GM21390 (cell line): Measurements from ENCODE around the gene EHMT1.

ENCODE experiments used
- ATAC-seq: cut with Tn5 transposase; IDR thresholded peaks from one replicate; pipeline ENCODE4 v1.9.1; 2021; ENCODE audit not compliant: unreplicated experiment

EHMT1 gene

DNA sequence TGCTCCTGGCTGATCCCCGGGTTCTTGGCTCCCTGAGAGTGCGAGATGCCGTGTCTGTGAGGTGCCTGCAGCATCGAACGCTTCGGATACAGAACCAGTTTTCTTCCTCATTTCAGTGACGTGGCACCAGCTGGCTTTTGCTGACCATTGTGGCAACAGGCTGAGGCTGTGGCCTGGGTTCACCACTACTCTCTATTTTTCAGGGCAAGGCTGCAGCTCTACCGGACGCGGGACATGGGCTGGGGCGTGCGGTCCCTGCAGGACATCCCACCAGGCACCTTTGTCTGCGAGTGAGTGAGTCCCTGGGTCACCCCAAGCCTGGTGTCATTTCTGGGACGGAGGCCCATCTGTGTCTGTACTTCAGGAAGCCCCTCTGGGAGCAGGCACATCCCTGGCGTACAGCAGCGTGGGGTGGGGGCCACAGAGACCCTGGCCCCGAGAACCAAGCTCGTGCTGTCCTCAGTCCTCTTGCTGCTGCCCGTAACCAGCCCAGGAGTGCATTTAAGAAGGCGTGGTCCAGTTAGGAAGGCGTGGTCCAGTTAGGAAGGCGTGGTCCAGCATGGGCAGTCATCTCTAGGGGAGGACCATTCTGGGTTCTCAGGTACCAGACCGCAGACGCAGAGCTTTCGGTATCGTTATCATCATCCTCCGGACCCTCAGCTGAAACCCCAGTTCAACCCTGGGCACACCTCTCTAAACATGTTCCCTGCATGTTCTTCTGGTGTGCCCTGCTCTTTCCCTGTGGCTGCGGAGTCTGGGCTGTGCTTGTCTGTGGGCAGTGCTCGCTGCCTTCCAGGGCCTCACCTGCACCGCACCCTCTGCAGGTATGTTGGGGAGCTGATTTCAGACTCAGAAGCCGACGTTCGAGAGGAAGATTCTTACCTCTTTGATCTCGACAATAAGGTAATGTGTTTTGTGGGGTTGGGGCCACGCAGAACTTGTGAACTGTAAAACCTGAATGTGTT, 198.7 kb downstream of the EHMT1 start:
- ATAC-seq: no peak

DNA sequence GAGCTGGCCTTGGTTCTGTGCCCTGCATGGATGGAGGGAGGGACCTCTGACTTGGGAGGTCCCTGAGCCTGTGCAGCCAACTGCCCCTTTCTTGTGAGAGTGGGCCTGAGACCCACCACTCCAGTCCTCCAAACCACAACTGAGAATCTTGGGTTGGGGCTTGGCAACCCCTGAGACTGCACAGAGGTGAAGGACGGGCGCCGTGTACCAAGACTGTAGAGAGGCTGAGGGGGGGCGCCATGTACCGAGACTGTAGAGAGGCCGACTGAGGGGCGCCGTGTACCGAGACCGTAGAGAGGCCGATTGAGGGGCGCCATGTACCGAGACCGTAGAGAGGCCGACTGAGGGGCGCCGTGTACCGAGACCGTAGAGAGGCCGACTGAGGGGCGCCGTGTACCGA, 199.5 kb downstream of the EHMT1 start:
- no peak for ATAC-seq

DNA sequence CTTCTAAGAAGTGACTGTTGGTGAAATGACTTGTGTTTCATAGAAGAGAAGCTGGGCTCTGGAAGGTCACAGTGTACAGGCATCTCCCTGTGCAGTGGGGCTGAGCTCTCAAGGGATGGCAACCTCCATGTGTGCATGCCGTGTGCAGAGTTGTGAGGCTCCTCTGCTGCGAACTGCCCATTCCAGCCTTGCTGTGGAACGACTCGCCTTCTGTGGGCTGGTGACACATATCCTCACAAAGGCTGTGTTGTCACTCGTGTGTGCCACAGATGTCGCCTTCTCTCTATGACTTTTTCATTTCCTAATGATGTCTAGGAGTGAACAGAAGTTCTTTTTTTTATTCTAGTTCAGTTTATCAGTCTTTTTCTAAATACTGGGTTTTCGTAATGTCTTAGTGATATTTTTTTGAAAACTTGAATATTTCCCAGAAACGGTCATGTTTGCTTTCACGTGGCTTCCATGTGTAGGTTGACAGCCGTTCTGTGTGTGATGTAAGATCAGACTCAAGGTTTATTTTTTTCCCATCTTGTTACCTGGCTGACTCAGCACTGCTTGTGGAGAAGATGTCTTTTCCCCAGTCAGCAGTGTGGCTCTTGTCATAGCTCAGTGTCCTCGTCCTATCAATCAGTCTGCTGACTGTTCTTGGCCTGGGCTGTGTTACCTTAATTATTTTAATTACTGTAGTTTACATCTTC, 201.5 kb downstream of the EHMT1 start:
- ATAC-seq: no peak

DNA sequence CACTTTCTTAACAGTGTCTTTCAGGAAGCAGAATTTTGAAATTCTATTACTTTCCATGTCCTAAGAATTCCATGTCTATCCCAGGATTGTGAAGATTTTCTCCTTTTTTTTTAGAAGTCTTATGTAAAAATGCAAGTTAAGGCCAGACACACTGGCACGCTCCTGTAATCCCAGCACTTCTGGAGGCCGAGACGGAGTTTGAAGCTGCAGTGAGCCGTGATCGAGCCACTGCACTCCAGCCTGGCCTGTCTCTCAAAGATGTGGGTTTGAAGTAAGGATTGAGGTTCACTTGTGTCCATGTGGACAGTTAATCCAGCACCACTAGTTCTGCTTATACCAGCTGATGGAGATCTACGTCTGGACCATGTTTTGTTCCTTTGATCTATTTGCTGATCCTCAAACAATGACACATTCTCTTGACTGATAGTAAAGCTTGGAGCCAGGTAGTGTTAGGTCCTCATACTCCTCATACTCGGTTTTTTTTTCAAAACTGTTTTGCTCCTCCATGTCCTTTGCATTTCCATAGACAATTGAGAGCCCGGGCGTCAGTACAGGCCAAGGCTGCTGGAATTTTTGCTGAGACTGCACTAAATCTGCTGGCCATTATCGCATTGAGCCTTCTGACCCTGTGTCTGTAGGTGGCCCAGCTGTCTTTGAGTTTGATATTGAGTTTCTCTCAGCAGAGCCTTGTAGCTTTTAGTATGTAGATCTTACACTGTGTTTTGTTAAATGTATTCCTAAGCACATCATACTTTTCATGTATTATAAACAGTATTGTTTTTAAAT, 205.4 kb downstream of the EHMT1 start:
- ATAC-seq: no peak

DNA sequence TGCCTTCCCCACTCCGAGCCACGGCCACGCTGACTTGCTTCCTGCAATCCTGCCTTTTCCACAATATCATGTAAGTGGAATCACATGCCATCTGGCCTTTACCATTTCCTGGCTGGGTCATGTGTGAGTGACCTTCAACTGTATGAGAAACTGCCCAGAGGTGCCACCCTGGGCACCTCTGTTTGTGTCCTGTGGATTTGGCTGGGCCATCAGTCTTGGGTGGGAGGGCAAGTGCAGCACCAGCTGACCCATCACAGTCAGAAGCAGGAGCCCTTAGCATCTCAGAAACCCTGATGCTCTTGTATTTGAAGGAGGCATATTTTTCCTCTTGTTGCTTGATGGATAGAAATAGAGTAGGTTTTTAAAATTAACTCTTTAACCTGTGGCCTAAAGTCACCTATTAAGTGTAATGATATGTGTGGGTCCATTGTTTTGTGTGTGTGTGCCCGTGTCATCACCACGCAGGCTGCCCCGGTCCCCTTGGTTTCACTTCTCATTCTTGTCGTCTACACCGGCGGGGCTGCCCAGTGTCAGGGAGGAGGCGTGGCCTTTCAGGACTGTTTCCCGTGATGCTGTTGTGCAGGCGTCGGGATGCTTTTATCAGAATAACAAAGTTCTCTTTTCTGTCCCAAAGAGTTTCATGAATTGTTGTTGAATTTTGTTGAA, 206.7 kb downstream of the EHMT1 start:
- no peak for ATAC-seq

DNA sequence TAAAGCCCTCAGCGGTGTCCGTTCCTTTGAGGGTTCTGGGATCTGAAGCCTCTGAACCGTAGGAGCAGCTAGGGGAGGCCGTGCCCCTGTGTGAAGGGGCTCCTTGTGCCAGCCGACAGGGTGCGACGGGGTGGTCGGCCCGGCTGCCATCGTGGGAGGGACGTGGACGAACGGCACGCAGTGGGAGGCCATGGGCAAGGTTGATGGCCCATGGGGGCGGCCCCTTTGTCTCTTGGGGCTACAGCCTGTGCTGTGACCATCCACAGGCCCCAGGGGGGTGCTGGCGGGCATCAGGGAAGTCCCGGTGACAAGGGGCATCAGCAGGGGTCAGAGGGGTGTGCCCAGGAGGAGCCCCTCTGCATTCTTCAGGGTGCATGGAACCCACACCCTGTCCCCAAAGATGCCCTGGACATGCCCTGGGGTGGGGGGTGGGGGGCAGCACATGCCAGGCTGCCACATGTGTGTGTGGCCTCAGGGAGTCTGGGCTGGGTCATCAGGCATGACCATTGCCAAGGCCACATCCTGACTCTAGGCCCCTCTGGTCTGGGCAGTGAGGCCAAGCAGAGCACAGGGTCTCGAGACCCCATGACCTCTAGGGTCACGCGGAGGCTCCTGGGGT, 209.2 kb downstream of the EHMT1 start:
- no peak for ATAC-seq

DNA sequence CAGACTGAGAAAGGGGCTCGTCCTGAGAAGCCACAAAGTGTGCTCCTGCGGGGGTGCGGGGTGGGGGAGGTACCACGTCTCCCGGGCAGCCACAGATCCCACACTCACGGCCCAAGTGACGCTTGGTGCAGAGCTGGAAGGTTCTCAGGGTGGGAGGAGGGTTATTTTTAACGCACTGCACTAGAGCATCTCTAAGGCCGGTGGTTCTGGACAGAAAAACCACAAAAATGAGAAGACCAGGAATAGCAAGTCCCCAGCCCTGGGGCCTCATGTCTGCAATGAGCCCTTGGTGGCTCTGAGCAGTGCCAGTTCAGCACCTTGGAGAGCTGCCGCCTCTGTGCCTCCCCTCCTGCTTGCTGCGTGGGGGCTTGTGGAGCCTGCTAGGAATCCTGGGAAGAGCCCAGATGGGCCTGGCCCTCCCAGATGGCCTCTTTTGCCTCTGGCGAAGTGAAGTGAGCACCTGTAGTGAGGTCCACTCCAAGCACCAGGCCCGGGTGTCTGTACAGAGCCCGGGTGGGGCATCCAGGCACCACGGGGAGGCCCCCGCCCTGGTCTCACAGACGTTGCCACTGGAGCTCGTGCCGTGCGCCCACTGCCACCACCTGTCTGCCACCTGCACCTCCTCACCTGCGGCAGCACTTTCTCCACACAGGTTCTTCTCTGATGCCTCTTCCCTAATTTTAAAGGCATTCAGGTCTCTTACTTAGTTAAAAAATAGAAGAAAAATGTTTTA, 209.9 kb downstream of the EHMT1 start:
- no peak for ATAC-seq

DNA sequence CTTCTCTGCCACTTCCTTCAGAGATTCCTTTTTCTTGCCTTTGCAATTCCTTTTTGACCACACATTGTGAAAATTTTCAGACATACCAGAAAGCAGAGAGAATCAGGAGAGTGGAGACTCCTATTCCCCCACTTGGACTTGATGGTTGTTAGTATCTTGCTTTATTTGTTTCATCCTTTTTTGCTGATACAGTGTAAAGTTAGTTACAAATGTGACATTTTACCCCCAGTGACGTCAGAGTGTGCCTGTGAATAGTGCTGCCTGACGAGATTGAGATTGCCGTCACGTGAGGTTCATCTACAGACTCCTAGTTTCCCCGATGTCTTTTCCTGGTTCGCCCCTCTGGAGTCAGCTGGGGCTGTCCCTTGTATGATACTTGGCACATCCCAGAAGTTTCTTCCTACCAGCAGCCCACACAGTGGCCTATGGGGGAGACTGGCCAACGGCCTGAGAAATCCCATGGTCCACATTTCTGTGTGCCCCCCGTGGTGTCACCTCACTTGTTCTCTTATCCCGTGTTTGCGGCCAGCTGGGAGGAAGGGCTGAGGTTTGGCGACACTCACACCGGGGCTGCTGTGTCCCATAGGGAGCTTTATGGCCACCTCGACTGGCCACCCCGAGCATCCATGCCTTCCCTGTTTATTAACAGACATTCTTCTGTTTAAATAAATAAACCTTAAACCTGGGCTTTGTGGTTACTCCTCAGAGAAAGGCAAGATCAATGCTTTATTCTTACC, 210.6 kb downstream of the EHMT1 start:
- no peak for ATAC-seq

DNA sequence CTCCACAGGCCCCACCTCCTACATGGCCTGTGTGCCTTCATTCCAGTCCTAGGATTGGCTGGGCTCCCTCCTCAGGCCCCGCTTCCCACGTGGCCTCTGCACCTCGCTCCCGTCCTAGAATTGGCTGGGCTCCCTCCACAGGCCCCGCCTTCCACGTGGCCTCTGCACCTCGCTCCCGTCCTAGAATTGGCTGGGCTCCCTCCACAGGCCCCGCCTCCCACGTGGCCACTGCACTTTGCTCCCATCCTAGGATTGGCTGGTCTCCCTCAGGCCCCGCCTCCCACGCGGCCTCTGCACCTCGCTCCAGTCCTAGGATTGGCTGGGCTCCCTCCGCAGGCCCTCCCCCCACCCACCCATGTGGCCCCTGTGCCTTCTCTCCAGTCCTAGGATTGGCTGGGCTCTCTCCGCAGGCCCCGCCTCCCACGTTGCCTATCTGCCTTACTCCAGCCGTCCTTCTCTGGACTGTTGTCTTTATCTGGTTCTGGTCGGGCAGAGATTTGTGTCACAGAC, 213.4 kb downstream of the EHMT1 start:
- no peak for ATAC-seq

DNA sequence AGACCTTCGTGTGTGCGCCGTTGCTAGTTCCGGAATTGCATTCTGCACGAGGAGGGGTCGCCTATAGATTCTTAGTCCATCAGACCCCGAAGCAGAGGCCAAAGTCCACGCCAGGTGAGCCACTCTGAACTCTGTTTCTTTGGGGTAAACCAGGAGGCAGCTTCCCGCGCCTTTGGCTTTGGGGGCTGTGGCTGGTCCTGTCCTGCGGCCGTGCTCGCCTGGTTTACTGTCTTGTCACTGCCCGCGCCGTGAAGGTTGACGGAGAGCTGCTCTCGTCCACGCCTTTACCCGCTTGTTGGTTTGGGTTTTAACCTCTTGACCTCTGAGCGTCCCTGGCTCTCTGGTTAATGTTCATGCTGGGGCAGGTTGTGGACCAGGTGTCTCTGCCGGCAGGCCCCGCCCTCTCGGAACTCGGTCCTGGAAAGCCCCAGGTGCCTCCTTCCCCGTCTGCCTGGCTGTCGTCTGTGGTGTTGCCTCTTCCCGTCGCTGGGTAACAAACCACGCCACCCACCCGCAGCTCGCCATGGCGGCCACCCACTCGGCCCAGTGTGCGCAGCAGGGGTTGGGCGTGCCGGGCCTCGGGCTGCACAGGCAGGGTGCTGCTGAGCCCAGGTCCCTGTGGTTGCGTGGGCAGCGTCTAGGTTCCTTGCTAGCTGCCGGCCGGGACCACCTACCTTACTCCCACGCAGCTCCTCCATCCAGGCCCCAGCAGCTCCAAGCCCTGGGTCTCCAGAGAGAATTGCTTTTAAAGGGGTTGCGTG, 214.2 kb downstream of the EHMT1 start:
- ATAC-seq: no peak

DNA sequence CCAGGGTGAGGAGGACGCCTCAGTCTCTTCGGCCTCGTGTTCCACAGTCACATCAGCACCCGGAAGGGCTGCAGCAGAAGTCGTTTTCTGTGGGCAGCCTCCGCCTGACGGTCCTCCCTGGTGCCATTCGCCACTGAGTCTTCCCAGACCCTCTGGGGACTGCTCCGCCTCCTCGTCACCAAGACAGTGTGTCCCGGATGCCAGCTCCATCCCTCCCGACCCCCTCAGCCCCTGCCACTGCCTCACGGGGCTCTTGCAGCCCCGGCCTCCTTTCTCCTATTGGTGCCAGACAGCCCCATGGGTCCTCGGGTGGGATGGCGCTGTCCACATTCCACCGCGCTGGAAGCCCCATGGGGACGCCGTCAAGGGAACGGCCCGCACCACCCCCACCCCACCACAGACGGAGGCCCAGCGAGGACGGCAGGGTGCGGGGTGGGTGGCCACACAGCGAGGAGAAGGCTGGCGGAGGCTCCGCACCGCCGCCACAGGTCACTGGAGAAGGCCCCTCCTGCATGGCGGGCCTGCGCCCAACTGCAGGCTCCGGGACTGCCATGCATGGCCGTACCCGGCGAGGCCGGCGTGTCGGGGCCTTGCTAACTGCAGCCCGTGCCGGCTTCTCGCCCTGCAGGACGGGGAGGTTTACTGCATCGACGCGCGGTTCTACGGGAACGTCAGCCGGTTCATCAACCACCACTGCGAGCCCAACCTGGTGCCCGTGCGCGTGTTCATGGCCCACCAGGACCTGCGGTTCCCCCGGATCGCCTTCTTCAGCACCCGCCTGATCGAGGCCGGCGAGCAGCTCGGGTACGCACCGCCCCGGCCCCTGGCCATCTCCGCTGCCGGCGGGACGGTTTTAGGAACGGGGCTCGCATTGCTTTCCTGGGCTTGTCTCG, 215.2 kb downstream of the EHMT1 start:
- ATAC-seq: no peak

DNA sequence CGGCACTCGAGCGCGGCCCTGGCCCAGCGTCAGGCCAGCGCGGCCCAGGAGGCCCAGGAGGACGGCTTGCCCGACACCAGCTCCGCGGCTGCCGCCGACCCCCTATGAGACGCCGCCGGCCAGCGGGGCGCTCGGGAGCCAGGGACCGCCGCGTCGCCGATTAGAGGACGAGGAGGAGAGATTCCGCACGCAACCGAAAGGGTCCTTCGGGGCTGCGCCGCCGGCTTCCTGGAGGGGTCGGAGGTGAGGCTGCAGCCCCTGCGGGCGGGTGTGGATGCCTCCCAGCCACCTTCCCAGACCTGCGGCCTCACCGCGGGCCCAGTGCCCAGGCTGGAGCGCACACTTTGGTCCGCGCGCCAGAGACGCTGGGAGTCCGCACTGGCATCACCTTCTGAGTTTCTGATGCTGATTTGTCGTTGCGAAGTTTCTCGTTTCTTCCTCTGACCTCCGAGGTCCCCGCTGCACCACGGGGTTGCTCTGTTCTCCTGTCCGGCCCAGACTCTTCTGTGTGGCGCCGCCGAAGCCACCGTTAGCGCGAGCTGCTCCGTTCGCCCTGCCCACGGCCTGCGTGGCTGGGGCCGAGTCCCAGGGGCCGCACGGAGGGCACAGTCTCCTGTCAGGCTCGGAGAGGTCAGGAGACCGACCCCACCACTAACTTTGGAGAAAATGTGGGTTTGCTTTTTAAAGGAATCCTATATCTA, 216.2 kb downstream of the EHMT1 start:
- ATAC-seq: no peak

DNA sequence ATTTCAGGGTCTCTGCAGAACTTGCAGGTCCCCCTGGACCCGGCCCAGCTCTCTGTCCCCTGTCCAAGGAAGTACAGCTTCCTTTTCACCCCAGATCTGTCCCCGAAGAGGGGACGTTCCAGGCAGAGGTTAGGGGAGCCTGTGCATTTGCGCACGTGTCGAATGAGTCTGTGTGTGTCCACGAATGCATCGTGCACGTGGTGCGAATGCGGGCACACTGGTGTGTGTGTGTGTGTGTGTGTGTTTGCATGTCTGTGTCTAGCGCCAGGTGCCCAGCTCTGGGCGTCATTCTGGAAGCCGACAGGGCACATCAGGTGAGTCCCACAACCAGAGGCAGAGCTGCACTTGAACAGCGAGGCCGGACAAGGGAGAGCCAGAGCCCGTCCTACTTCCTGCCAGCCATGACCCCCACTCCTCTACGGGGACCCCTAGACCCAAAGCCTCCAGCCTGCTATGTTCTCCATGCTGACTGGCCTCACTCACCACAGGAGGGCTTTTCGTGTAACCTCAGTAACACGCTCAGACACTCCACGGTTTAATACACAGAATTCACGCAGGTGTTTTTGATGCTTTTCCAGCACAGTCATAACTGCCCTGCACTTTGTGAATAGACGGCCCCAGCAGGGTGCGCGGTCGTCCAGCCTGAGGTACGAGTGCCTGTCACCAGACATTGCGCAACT, 217.5 kb downstream of the EHMT1 start:
- ATAC-seq: no peak

DNA sequence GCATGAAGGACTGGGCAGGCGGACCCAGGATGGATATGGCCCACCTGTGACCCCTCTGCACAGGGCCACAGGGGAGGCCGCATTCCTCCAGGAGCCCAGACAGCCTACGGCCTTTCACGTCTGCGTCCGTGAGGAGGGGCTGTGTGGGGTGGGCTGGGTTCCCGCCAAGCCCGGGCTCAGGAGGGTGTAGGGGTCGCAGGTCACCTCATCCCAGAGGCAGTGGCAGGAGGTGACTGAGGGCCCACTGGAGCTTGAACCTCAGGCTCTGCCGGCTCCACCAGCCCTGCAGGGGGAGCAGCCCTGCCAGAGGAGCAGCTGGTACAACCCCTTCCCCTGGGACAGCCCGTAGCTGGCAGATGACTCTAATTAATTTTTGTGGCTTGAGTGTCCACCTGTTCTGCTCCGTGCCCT, 218.0 kb downstream of the EHMT1 start:
- no peak for ATAC-seq

DNA sequence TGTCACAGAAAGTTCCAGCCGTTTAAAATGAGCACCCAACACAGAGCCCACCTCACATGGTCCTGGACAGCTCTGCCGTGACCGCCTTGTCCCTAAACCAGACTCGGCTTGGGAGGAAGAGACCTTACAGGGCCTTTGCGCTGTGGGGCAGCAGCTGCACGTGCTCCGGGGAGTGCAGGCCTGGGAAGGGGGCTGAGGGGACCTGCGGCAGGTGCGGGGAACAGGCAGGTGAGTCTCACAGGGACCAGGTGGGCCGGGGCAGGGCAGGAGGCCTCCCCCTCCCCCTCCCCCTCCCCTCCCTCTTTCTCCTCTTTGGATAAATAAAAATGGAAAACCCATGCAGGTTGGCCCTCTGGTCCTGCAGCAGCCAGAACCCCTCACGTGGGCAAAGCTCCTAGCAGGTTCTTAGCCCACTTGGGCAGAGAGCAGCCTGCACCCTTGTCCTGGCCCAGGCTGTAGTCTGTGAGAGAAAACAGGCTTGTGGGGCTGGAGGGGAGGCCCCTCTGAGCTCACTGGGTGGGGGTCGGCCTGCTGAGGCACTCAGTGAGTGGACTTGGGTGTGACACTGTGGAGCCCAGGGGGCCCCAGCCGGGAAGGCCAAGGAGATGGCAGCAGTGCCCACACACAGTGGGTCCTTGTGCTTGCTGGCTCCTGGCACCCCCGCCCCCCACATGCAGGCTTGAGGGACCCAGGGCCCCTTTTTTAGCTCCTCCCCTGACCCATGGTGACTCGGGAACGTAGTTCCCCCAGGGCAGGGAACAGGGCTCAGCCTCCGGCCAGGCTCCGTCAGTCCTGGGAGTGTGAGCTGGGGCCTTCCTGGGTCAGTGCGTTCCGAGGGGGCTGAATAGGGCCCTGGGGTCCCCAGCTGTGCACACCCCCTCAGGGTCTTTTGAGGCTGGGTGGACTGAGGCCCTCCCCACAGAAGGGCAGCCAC, 218.8 kb downstream of the EHMT1 start:
- no peak for ATAC-seq
